HG02884 (cell line): ENCODE results near the gene ZDHHC16.
"Not testable (repeated sequence)": the region's sequence is repeated elsewhere in the genome, so short reads cannot be mapped to it uniquely, and the experiment has no call there.

Experiments used
- ATAC-seq: cut with Tn5 transposase; IDR thresholded peaks from one replicate; pipeline ENCODE4 v1.9.1; 2021; ENCODE audit warnings: mild to moderate bottlenecking, moderate library complexity; ENCODE audit not compliant: unreplicated experiment

Gene ZDHHC16

GRCh38 chr10:97445722-97446639 is at the start of gene ZDHHC16, which contains the start of gene EXOSC1:
Gene ZDHHC16, plus strand, starts transcription at chr10:97446175. Its CDS starts 5,501 bp downstream, at chr10:97451676.
Gene EXOSC1, minus strand, starts transcription at chr10:97446006. Its CDS starts 21 bp downstream, at chr10:97445985.
- ATAC-seq = peak; percentile 93

DNA sequence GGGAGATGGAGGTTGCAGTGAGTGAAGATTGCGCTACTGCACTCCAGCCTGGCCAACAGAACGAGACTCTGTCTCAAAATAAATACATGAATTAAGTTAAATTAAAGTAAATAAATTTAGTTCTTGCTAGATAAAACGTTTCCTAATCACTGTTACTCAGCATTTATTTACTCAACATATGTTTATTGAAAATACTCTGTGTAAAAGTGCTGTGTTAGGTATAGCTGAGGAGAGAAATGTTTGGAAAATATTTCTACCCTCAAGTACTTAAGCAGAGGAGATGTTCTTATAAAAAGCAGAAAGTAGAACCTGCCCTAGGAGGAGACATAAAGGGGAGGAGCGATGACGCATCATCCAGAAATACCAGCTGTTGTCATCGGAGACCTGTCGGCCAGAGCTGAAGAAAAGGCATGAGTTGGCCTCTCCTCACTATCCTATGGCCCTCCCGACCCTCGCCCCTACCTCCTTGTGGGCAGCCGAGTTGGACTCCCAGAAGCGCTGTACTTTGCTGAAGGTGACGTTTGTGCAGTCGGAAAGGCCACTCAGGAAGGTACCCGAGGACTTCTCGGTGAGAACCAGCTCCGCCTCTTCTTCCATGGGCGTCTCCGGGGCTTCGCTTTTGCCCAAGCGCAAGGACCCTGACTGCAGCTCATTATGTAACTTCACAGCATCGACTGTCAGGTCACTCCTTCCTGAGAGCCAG is 46.0 kb upstream of the ZDHHC16 start:
- no peak for ATAC-seq

DNA sequence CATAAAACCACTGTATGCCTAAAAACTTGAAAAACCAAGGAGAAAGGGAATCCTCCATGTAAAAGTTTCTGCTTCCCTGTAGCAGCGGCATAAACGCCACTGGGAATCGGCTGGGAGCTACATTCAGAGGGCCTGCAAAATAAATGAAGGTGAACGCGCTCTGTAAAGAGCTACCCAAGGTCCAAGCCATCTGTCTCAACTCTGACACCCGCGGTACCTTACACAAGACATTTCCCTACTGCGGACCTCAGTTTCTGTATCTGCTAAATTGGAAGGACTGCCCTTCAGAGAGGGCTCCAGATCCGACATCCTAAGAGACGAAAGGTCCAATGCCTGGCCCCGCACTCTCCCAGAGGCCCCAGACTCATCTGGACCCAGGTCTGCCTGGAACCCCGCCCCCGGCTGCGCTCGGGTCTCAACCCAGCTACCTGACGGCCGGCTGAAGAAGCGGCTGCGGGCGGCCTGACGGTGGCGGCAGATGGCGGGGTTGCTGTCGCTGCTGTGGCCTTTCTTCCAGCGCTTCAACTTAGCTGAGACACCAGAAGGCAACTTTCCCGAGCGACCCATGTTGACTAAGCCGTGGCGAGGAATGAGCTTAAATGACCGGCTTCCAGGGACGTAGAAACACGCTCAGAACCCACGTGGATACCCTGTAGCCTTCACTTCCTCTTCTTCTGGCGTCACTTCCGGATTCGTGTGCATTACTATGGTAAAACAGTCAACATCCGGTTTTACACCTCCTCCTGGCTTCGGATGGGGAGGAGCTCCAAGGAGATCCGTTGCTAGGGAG is 45.1 kb upstream of the ZDHHC16 start, which contains the start of gene RRP12:
Gene RRP12 (minus strand): TSS at position 676 of the 790 bp plus-strand sequence. CDS start 109 bp downstream, at position 567.
- peak; percentile 97 for ATAC-seq

GRCh38 chr10:97401455-97401919 is 44.5 kb upstream of the ZDHHC16 start:
- ATAC-seq = no peak

GRCh38 chr10:97404044-97404443 is 41.9 kb upstream of the ZDHHC16 start:
- no peak for ATAC-seq

DNA sequence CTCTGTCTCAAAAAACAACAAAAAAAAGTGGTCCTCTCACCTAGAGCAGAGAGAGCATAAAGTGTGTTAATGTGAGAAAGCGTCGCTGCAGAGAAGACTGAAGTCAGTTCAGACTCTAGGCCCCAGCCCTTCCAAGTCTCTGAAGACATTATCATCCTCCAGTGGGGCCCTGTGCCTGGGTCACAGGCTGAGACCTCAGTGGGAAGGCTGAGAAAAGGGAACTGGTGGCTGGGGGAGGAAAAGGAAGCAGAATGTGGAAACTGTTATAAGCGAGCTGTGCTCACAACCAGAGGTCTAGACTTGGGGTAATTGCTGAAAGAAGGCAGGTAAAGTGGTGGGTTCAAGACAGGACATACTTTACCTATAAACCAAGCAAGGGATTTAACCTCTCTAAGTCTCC is 39.9 kb upstream of the ZDHHC16 start:
- ATAC-seq = no peak

DNA sequence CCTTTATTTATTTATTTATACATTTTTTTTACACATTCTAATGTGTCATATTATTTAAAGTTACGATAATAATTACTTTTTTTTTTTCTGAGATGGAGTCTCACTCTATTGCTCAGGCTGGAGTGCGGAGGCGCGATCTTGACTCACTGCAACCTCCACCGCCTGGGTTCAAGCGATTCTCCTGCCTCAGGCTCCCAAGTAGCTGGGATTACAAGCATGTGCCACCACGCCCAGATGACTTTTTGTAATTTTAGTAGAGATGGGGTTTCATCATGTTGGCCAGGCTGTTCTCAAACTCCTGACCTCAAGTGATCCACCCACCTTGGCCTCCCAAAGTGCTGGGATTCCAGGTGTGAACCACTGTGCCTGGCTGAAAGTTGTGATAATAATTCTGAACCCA is 39.5 kb upstream of the ZDHHC16 start:
- not testable (repeated sequence) for ATAC-seq

GRCh38 chr10:97407211-97407951 is 38.6 kb upstream of the ZDHHC16 start:
- ATAC-seq = peak; percentile 89

- no peak for ATAC-seq
These were observed 38.1 kb upstream of the ZDHHC16 start for GRCh38 chr10:97407952-97408248.

DNA sequence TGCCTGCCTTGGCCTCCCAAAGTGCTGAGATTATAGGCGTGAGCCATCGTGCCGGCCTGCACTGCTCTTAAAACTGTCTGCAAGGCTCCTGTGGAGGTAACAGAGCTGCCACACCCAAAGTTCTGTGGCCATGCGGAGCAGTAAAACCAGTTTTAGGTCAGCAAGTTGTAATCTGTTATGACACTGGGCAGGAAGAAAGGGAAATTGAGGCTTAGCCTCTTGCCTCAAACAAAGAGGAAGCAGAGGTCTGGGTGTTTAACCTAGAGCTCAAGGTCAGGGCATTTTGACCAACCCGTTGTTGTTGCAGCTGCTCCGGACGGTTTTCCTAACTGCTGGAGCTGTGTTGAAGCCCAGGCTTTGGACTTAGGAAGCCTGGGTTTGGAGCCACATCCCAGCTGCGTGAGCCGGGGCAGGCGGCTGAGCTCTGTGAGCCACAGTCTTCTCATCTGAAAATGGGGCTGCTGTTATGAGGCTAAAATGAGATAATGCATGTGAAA is 37.4 kb upstream of the ZDHHC16 start:
- no peak for ATAC-seq

DNA sequence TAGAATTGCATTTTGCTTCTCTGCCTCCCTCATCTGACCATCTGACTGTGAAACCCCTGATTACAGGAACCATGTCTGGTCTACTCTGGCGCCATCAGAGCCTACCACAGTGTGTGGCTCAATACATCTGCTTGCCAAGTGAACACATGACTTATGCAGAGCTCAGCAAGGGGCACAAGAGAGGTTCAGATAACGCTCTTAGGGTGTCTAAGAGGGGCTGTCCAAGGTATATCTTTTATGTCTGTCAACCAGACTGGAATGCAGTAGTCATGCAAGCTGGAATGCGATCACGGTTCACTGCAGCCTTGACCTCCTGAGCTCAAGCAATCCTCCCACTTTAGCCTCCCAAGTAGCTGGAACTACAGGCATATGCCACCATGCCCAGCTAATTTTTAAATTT is 34.6 kb upstream of the ZDHHC16 start:
- no peak for ATAC-seq

DNA sequence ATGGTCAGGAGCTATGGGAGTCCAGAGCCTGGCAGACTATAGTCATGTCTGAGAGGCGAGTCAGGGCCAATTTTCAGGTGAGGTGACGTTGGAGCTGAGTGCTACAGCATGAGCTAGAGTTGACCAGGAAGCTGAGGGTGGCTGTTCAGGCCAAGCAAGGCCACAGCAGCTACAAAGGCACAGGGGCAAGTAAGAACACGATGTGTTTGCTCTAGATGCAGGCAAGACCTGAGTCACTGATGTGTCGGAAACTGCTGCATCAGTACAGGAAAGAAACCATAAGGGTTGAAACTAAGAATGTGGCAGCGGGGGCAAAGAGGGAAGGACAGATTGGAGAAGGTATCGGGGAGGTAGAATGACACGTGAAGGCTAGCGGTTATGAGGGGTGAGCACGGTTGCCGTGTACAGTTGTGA is 33.1 kb upstream of the ZDHHC16 start:
- no peak for ATAC-seq

DNA sequence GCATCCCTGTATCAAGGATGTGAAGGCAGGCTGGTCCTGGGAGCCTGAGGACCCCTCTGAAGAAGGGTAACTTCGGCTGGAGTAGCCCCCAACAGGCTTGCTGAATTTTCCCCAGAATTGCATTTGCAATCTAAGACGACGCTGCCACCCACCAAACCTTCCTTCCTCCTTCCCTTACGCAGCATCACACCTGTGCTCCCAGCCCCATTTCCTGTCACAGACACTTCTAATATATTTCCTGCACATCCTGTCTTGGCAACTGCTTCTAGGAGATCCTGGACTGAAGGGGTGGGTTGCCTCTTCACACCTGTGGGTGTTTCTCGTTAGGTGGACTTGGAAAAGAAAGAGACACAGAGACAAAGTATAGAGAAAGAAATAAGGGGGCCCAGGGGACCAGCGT is 29.4 kb upstream of the ZDHHC16 start:
- ATAC-seq = no peak

DNA sequence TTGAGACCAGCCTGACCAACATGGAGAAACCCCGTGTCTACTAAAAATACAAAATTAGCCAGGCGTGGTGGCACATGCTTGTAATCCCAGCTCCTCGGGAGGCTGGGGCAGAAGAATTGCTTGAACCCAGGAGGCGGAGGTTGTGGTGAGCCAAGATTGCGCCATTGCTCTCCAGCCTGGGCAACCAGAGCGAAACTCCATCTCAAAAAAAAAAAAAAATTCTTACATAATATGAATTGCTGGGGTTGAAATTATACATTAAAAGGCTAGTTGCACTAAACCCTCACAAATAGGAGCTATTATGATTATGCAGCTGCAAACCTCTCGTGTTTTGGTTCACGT is 22.2 kb upstream of the ZDHHC16 start:
- ATAC-seq = not testable (repeated sequence)

DNA sequence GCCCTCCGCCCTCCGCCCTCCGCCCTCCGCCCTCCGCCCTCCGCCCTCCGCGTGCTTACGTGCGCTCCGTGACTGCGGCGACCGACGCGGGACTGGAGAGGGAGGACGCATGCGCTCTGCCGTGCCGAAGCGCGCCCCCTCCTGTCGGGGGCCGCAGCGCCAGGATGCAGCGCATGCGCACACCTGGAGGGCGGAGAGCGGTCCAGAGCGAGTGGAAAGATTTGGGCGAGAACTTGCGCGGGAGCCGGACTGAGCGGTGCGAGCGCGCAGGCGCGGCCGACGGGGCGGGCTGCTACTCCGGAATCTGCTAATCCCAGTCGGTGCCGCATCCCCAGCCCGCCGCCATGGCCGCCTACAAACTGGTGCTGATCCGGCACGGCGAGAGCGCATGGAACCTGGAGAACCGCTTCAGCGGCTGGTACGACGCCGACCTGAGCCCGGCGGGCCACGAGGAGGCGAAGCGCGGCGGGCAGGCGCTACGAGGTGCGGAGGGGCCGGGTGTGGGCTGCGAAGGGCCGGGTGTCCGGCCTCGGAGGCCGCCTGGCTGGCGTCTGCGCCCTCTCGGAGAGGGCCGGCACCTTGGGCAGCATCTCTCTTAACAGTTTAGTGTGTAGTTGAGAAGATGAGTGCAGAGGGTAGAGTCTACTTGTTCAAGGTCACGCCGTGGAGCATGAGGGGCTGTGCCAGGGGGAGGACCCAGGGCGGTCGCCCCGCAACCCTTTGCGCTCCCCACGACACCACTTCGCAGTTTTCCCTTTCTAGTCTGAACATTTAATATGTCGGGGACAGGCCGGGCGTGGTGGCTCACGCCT is 19.8 kb upstream of the ZDHHC16 start, which contains the start of gene PGAM1:
Gene PGAM1 (plus strand): TSS at position 228 of the 812 bp plus-strand sequence. CDS start 117 bp downstream, at position 345.
- ATAC-seq = peak; percentile 81

DNA sequence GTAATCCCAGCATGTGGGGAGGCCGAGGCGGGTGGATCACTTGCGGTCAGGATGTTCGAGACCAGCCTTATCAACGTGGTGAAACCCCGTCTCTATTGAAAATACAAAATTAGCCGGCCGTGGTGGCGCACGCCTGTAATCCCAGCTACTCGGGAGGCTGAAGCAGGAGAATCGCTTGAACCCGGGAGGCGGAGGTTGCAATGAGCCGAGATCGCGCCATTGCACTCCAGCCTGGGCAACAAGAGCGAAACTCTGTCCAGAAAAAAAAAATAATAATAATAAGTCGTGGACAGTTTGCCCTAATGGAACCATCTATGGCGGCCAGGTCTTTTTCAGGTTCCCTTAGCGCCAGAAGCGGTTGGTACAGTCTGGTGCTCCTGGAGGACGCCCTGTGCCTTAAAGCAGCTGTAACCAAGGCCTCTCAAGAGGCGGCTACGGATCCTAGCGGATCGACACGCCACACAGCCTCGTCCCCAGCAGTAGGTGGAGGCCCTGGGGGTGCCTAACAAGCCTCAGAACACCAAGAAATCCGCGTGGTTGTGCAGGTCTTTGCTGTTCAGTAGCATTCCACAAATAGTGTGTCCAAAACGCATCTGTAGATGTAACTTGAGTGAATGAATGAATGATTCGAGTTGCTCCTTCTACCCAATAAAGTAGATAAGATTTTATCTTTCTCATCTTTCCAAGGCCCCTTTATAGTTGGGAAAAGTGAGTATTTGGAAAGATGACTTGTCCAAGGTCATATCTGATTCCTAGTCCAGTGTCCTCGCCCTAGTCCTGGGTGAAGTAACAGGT is 19.0 kb upstream of the ZDHHC16 start:
- no peak for ATAC-seq

DNA sequence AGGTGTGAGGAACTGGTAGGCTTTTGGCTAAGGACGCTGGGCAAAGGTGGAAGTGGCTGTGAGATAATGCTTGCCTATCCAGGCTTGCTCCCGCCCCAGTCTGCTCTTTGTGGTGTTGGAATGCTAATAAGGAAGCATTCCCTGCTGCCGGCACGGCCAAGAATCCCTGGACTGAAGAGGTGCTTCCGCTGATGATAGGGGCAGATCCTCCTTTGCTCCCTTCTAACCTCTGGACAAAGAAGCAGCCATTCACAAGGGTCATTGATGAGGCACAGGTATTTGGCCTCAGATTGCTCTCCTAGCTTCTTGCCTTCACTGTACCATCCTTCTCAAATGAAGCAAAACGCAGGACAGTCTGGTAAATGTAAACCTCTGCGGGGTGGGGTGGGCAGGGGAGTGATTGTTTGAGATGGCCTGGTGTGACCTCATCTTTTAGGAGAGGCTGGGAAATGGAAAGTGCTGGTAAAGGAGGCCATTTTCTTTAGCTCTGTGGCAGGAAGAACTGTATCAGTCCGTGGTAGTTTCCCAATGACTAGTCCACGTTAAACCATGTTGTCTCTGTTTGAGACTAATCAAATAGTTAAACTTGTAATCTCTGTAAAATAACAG is 18.3 kb upstream of the ZDHHC16 start:
- ATAC-seq = no peak

DNA sequence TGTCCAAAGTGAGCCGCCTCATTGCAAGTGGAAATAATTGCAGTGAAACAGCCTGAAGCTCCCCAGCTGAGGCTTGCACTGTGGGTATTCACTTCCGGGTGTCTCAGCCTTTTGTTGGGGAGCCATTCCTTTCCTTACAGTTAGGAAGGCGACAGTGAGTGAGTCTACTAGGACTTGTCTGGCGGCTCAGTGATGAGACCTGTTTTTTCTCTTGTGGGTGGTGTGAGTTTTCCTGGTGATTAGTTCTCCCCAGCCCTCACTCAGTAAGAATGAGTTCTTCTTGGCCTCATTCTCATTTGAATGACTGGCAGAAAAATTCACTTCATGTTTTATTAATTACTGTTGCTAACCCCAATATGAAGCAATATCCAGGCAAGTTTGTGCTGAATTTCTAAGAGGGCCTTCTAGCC is 17.4 kb upstream of the ZDHHC16 start:
- ATAC-seq = no peak
